ENCODE results near the gene ZGPAT. TPM values are rescaled to one million over a fixed set of nuclear protein-coding genes. Genes with fewer than 3 reads are reported as not detected.

ZGPAT gene
- total and polyA plus RNA-seq, 2 of the 13 experiments (the other 11 are each of a cell fraction or from before 2014, with no cell fraction given) = 23.0 to 41.9 TPM

DNA sequence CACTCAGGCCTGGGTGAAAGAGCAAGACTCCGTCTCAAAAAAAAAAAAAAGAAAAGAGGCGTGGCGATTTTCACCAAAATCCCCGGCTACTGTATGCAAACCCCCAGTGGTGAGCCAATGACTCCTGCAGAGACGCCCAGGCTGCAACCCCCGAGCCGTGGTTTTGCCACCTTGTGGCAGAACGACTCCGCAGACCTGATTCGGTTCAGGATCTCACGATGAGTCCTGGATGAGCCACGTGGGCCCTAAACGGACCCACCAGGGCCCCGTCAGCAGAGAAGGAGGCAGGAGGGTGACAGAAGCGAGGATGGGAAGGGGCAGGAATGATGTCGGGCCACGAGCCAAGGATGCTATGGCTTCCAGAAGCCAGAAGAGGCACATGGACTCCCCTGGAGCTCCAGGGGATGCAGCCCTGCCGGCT lies 74.2 kb downstream of the ZGPAT start (continued):
- TF ChIP-seq SALL1 (CRISPR knock-in tag; IDR thresholded peaks at IDR 0.05) (0 out of 2 replicates have a peak, but pooled peaks have one; percentile 18), ADNP (CRISPR knock-in tag; IDR thresholded peaks at IDR 0.05) (no peak), U2AF1 (optimal IDR thresholded peaks at IDR 0.05; ENCODE audit: low read depth, low read length) (no peak), ZNF629 (CRISPR knock-in tag; conservative IDR thresholded peaks at IDR 0.05) (no peak), SRF (IDR thresholded peaks at IDR 0.05; ENCODE audit: low read depth, low read length) (no peak), TOPORS (CRISPR knock-in tag; IDR thresholded peaks at IDR 0.05) (no peak), ZNF12 (CRISPR knock-in tag; IDR thresholded peaks at IDR 0.05) (no peak), SAP130 (CRISPR knock-in tag; IDR thresholded peaks at IDR 0.05; ENCODE audit: low read depth) (peak; percentile 61), SP2 (CRISPR knock-in tag; IDR thresholded peaks at IDR 0.05) (no peak), MXD4 (CRISPR knock-in tag; IDR thresholded peaks at IDR 0.05) (0 out of 2 replicates have a peak, but pooled peaks have one; percentile 25), MAFG (CRISPR knock-in tag; IDR thresholded peaks at IDR 0.05) (no peak), YY1 (IDR thresholded peaks at IDR 0.05; ENCODE audit: insufficient read depth, insufficient replicate concordance, low read depth, low read length) (no peak), PTBP1 (IDR thresholded peaks at IDR 0.05; ENCODE audit: low read depth, low read length, poor library complexity, severe bottlenecking) (no peak), ZNF780A (CRISPR knock-in tag; IDR thresholded peaks at IDR 0.05) (no peak), ZNF263 (CRISPR knock-in tag; IDR thresholded peaks at IDR 0.05) (no peak), SIX1 (CRISPR knock-in tag; IDR thresholded peaks at IDR 0.05; ENCODE audit: borderline replicate concordance) (no peak), MXI1 (IDR thresholded peaks at IDR 0.05; ENCODE audit: borderline replicate concordance, low read depth, low read length) (no peak), ZNF674 (CRISPR knock-in tag; IDR thresholded peaks at IDR 0.05; ENCODE audit: low read depth) (no peak), CEBPG (CRISPR knock-in tag; IDR thresholded peaks at IDR 0.05) (0 out of 2 replicates have a peak, but pooled peaks have one; percentile 3), ZNF136 (CRISPR knock-in tag; IDR thresholded peaks at IDR 0.05; ENCODE audit: low read depth) (no peak), MEIS2 (CRISPR knock-in tag; IDR thresholded peaks at IDR 0.05) (no peak), ZMAT3 (CRISPR knock-in tag; conservative IDR thresholded peaks at IDR 0.05) (no peak), ZMYM4 (CRISPR knock-in tag; IDR thresholded peaks at IDR 0.05) (no peak), STAG1 (CRISPR knock-in tag; IDR thresholded peaks at IDR 0.05) (peak; percentile 66), NCOR1 (IDR thresholded peaks at IDR 0.05; ENCODE audit: borderline replicate concordance, low read length) (no peak), HDAC2 (CRISPR knock-in tag; IDR thresholded peaks at IDR 0.05) (0 out of 2 replicates have a peak, but pooled peaks have one; percentile 18), RARA (CRISPR knock-in tag; IDR thresholded peaks at IDR 0.05) (peak; percentile 22; the same call in 1 of the 2 replicates), ZNF7 (CRISPR knock-in tag; IDR thresholded peaks at IDR 0.05) (no peak), HNRNPL (IDR thresholded peaks at IDR 0.05; ENCODE audit: low read depth, low read length) (0 out of 2 replicates have a peak, but pooled peaks have one; percentile 52), SMARCE1 (IDR thresholded peaks at IDR 0.05; ENCODE audit: borderline replicate concordance) (no peak), KMT2B (CRISPR knock-in tag; IDR thresholded peaks at IDR 0.05) (0 out of 2 replicates have a peak, but pooled peaks have one; percentile 28)
- TF ChIP-seq, protein P1, sequence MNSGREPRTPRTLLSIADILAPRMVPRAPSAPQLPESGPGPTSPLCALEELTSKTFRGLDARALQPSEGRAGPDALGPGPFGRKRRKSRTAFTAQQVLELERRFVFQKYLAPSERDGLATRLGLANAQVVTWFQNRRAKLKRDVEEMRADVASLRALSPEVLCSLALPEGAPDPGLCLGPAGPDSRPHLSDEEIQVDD (CRISPR knock-in tag; IDR thresholded peaks at IDR 0.05; ENCODE audit: borderline replicate concordance) = no peak
- TF ChIP-seq, protein P2, sequence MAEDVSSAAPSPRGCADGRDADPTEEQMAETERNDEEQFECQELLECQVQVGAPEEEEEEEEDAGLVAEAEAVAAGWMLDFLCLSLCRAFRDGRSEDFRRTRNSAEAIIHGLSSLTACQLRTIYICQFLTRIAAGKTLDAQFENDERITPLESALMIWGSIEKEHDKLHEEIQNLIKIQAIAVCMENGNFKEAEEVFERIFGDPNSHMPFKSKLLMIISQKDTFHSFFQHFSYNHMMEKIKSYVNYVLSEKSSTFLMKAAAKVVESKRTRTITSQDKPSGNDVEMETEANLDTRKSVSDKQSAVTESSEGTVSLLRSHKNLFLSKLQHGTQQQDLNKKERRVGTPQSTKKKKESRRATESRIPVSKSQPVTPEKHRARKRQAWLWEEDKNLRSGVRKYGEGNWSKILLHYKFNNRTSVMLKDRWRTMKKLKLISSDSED (CRISPR knock-in tag; IDR thresholded peaks at IDR 0.05) = no peak
- TF ChIP-seq, protein P3, sequence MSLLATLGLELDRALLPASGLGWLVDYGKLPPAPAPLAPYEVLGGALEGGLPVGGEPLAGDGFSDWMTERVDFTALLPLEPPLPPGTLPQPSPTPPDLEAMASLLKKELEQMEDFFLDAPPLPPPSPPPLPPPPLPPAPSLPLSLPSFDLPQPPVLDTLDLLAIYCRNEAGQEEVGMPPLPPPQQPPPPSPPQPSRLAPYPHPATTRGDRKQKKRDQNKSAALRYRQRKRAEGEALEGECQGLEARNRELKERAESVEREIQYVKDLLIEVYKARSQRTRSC (CRISPR knock-in tag; IDR thresholded peaks at IDR 0.05; ENCODE audit: low read depth) = 0 out of 2 replicates have a peak, but pooled peaks have one; percentile 56
